SU-DHL-6 (cell line): Measurements from ENCODE around the gene PRRX1.

ENCODE experiments used
- CTCF ChIP-seq: fragments of 200-600 bp; sonication (generic); IDR thresholded peaks from one replicate; pipeline ENCODE4 v1.5.1; 2017; ENCODE audit warnings: antibody characterized with exemption, mild to moderate bottlenecking, low read length, moderate library complexity; ENCODE audit not compliant: insufficient read depth, poor library complexity, severe bottlenecking
- EZH2phosphoT487 ChIP-seq: fragments of 200-600 bp; sonication (generic), shearing (Covaris generic); conservative IDR thresholded peaks from 2 replicates; pipeline ENCODE4 v1.6.1; 2018; ENCODE audit warnings: mild to moderate bottlenecking, antibody characterized with exemption, low read length, moderate library complexity, mixed read lengths

GRCh38 chr1:170671629-170671963 is 7.7 kb downstream of the PRRX1 start:
- TF ChIP-seq CTCF (no peak), EZH2phosphoT487 (no peak)
